MM.1S (cell line): ENCODE data around the gene GUF1.
"Not testable (repeated sequence)": the region's sequence is repeated elsewhere in the genome, so short reads cannot be mapped to it uniquely, and the experiment has no call there.

Experiments
- DNase-seq: peaks from one replicate; pipeline ENCODE4 v3.0.0-alpha.2; 2015
- H2AFZ ChIP-seq: fragments of 300-600 bp; sonication (generic); 2 replicates; pipeline ENCODE4 v1.6.0; 2016; ENCODE audit warnings: antibody characterized with exemption, low read length
- H3F3A ChIP-seq: fragments of 300-600 bp; sonication (generic); 2 replicates; pipeline ENCODE4 v1.6.1; 2016; ENCODE audit warnings: mild to moderate bottlenecking, antibody characterized with exemption, low read length, moderate library complexity, mixed read lengths; ENCODE audit not compliant: insufficient read depth
- H3K27ac ChIP-seq: fragments of 300-600 bp; sonication (generic); 2 replicates; pipeline ENCODE4 v1.5.1; 2016; ENCODE audit warnings: mild to moderate bottlenecking, low read length
- H3K27me3 ChIP-seq: fragments of 300-600 bp; sonication (generic); replicated peaks from 2 replicates; pipeline ENCODE4 v1.6.0; 2016; ENCODE audit warnings: low read length; ENCODE audit not compliant: insufficient read depth
- H3K36me3 ChIP-seq: fragments of 300-600 bp; sonication (generic); replicated peaks from 2 replicates; pipeline ENCODE4 v1.6.1; 2016; ENCODE audit warnings: mild to moderate bottlenecking, low read length, mixed read lengths; ENCODE audit not compliant: insufficient read depth
- H3K4me1 ChIP-seq: fragments of 300-600 bp; sonication (generic); 2 replicates; pipeline ENCODE4 v1.6.1; 2016; ENCODE audit warnings: low read length, mixed read lengths
- H3K4me2 ChIP-seq: fragments of 300-600 bp; sonication (generic); 2 replicates; pipeline ENCODE4 v1.6.0; 2016; ENCODE audit warnings: low read depth, low read length
- H3K4me3 ChIP-seq: fragments of 300-600 bp; sonication (generic); 2 replicates; pipeline ENCODE4 v1.5.1; 2016; ENCODE audit warnings: low read length, mixed read lengths
- H3K79me2 ChIP-seq: fragments of 300-600 bp; sonication (generic); 2 replicates; pipeline ENCODE4 v1.6.1; 2016; ENCODE audit warnings: mixed run types, low read length, mixed read lengths
- H3K9ac ChIP-seq: fragments of 300-600 bp; sonication (generic); 2 replicates; pipeline ENCODE4 v1.6.1; 2016; ENCODE audit warnings: low read length, mixed read lengths
- H3K9me2 ChIP-seq: fragments of 300-600 bp; sonication (generic); replicated peaks from 2 replicates; pipeline ENCODE4 v1.6.1; 2016; ENCODE audit warnings: mild to moderate bottlenecking, low read length, mixed read lengths; ENCODE audit not compliant: insufficient read depth
- H3K9me3 ChIP-seq: fragments of 300-600 bp; sonication (generic); replicated peaks from 2 replicates; pipeline ENCODE4 v1.6.1; 2016; ENCODE audit warnings: mild to moderate bottlenecking, low read length, mixed read lengths; ENCODE audit not compliant: insufficient read depth
- H4K20me1 ChIP-seq: fragments of 300-600 bp; sonication (generic); 2 replicates; pipeline ENCODE4 v1.6.1; 2016; ENCODE audit warnings: mild to moderate bottlenecking, low read length, moderate library complexity, mixed read lengths; ENCODE audit not compliant: insufficient read depth
- CTCF ChIP-seq: fragments of 300-600 bp; sonication (generic); IDR thresholded peaks from 2 replicates; pipeline ENCODE4 v1.5.1; 2016; ENCODE audit warnings: antibody characterized with exemption, low read length, mixed read lengths
- EZH2 ChIP-seq: fragments of 300-600 bp; sonication (generic); optimal IDR thresholded peaks from 2 replicates; pipeline ENCODE3; 2017; ENCODE audit warnings: low read depth, mild to moderate bottlenecking, antibody characterized with exemption, low read length, mixed read lengths
- EZH2phosphoT487 ChIP-seq: fragments of 300-600 bp; sonication (generic); IDR thresholded peaks from 2 replicates; pipeline ENCODE4 v1.6.1; 2018; ENCODE audit warnings: antibody characterized with exemption, low read length

Gene GUF1

GRCh38 chr4:44726038-44726871, 48.0 kb downstream of the GUF1 start, which contains the start of gene GNPDA2:
TSS of gene GNPDA2 (minus strand) at chr4:44726556. CDS start at chr4:44722207, 4,349 bp downstream.
- Histone ChIP-seq H3K9me3 (no peaks in the 10 kb centered on the region), H3K4me1 (0 out of 2 replicates have a peak, but pooled peaks cover 7% of the 10 kb centered on the region), H2AFZ (peak within 1 kb of the TSS; percentile 88), H3F3A (no peaks in the 10 kb centered on the region), H3K4me2 (peak within 1 kb of the TSS; percentile 89), H3K36me3 (no peaks in the 10 kb centered on the region), H3K79me2 (peaks cover 47% of the 10 kb centered on the region), H3K9me2 (no peaks in the 10 kb centered on the region), H3K27ac (peak within 1 kb of the TSS; percentile 31; the same call in 1 of the 2 replicates), H4K20me1 (no peaks in the 10 kb centered on the region), H3K4me3 (peak within 1 kb of the TSS; percentile 81), H3K9ac (peak within 1 kb of the TSS; percentile 76), H3K27me3 (no peaks in the 10 kb centered on the region)
- TF ChIP-seq CTCF, result peak; percentile 26
- TF ChIP-seq EZH2phosphoT487, result no peak
- DNase-seq, result peak; percentile 88

GRCh38 chr4:44727471-44727870, 49.3 kb downstream of the GUF1 start:
- Histone ChIP-seq H3K36me3 (no peaks in the 10 kb centered on the region), H3K9ac (no peak overlapping the region), H3K27me3 (no peaks in the 10 kb centered on the region), H3F3A (no peaks in the 10 kb centered on the region), H2AFZ (no peak overlapping the region), H4K20me1 (no peaks in the 10 kb centered on the region), H3K4me2 (no peak overlapping the region), H3K4me1 (0 out of 2 replicates have a peak, but pooled peaks cover 7% of the 10 kb centered on the region), H3K27ac (no peak overlapping the region), H3K9me3 (no peaks in the 10 kb centered on the region), H3K4me3 (no peak overlapping the region), H3K79me2 (peaks cover 37% of the 10 kb centered on the region), H3K9me2 (no peaks in the 10 kb centered on the region)
- TF ChIP-seq EZH2, result no peak
- TF ChIP-seq EZH2phosphoT487, result no peak
- TF ChIP-seq CTCF, result no peak
- DNase-seq, result no peak

GRCh38 chr4:44728694-44729093, 50.5 kb downstream of the GUF1 start:
- H3K4me3 ChIP-seq, H4K20me1 ChIP-seq, H3K9me3 ChIP-seq, H3K9ac ChIP-seq, H2AFZ ChIP-seq, H3K27me3 ChIP-seq, H3K9me2 ChIP-seq, H3K4me1 ChIP-seq, H3K27ac ChIP-seq, H3K36me3 ChIP-seq, H3K4me2 ChIP-seq, DNase-seq, H3F3A ChIP-seq: not testable (repeated sequence)
- H3K79me2 ChIP-seq, result peaks cover 26% of the 10 kb centered on the region

- Histone ChIP-seq H3F3A (no peaks in the 10 kb centered on the region), H3K4me3 (no peak overlapping the region), H3K4me2 (no peak overlapping the region), H3K79me2 (no peaks in the 10 kb centered on the region), H4K20me1 (no peaks in the 10 kb centered on the region), H3K9me2 (no peaks in the 10 kb centered on the region), H3K36me3 (no peaks in the 10 kb centered on the region), H3K9me3 (no peaks in the 10 kb centered on the region), H3K27me3 (no peaks in the 10 kb centered on the region), H3K9ac (no peak overlapping the region), H3K4me1 (no peaks in the 10 kb centered on the region), H2AFZ (no peak overlapping the region), H3K27ac (no peak overlapping the region)
- no peak for DNase-seq
- no peak for TF ChIP-seq EZH2
- TF ChIP-seq EZH2phosphoT487, result no peak
- no peak for TF ChIP-seq CTCF
Observed at GRCh38 chr4:44736900-44737299, 58.7 kb downstream of the GUF1 start.
